HL-60/S4 treated with retinoic acid at 250 ng/mL for 4 days and 3 days (cell line): ENCODE data around the gene MAGEF1.

Source experiments
- in situ Hi-C: fragments of 300-500 bp; cut with MboI; formaldehyde crosslinking; loops from 2 replicates; pipeline ENCODE4 v1.7.0; 2022; ENCODE audit warnings: low sequenced_read_pairs

The MAGEF1 gene

GRCh38 chr3:184711493-184712247, at the start of gene MAGEF1:
TSS of gene MAGEF1 (minus strand) at chr3:184712064. CDS start at chr3:184711821, 243 bp downstream.
- in situ Hi-C loops: no loop called here

- in situ Hi-C loops: loop anchor here (25.0 kb wide), 1 partner anchor 399 kb away; the partner anchor contains the start of genes CLCN2 and POLR2H
Observed at GRCh38 chr3:184761075-184761841, 49.4 kb upstream of the MAGEF1 start.

GRCh38 chr3:184760337-184761074, 48.6 kb upstream of the MAGEF1 start:
- in situ Hi-C loops: loop anchor here (25.0 kb wide), 1 partner anchor 398 kb away; the partner anchor contains the start of genes CLCN2 and POLR2H

- in situ Hi-C loops: loop anchor here (25.0 kb wide), 1 partner anchor 397 kb away; the partner anchor contains the start of genes CLCN2 and POLR2H
Observed at GRCh38 chr3:184759666-184760200, 47.9 kb upstream of the MAGEF1 start.

GRCh38 chr3:184758056-184758455, 46.2 kb upstream of the MAGEF1 start:
- in situ Hi-C loops: loop anchor here (25.0 kb wide), 1 partner anchor 396 kb away; the partner anchor contains the start of genes CLCN2 and POLR2H

GRCh38 chr3:184757022-184757651, 45.3 kb upstream of the MAGEF1 start:
- in situ Hi-C loops: loop anchor here (25.0 kb wide), 1 partner anchor 395 kb away; the partner anchor contains the start of genes CLCN2 and POLR2H

- in situ Hi-C loops: loop anchor here (25.0 kb wide), 1 partner anchor 394 kb away; the partner anchor contains the start of genes CLCN2 and POLR2H
Observed at GRCh38 chr3:184756151-184757021, 44.5 kb upstream of the MAGEF1 start.

GRCh38 chr3:184755315-184755731, 43.5 kb upstream of the MAGEF1 start:
- in situ Hi-C loops: loop anchor here (25.0 kb wide), 1 partner anchor 393 kb away; the partner anchor contains the start of genes CLCN2 and POLR2H

GRCh38 chr3:184752361-184752760, 40.5 kb upstream of the MAGEF1 start:
- in situ Hi-C loops: loop anchor here (25.0 kb wide), 1 partner anchor 390 kb away; the partner anchor contains the start of genes CLCN2 and POLR2H

- in situ Hi-C loops: loop anchor here (25.0 kb wide), 1 partner anchor 389 kb away; the partner anchor contains the start of genes CLCN2 and POLR2H
Observed at GRCh38 chr3:184751204-184752040, 39.6 kb upstream of the MAGEF1 start.

- in situ Hi-C loops: loop anchor here (25.0 kb wide), 1 partner anchor 388 kb away; the partner anchor contains the start of genes CLCN2 and POLR2H
Observed at GRCh38 chr3:184750349-184751083, 38.7 kb upstream of the MAGEF1 start.

- in situ Hi-C loops: no loop called here
Observed at GRCh38 chr3:184749168-184749744, 37.4 kb upstream of the MAGEF1 start.

- in situ Hi-C loops: no loop called here
Observed at GRCh38 chr3:184748219-184749135, 36.6 kb upstream of the MAGEF1 start.

GRCh38 chr3:184746131-184747120, 34.6 kb upstream of the MAGEF1 start:
- in situ Hi-C loops: no loop called here
